Measurements from ENCODE around the gene TOR2A. TPM values are rescaled to one million over a fixed set of nuclear protein-coding genes. Genes with fewer than 3 reads are reported as not detected.

TOR2A gene
- total and polyA plus RNA-seq, 9 of the 15 experiments (the other 6 are each of a cell fraction or from before 2014, with no cell fraction given) = 0.80 to 25.9 (median 11.1) TPM

- TF ChIP-seq ZFP36 (IDR thresholded peaks at IDR 0.05; ENCODE audit: low read depth, low read length, partially characterized antibody) (peak; percentile 92), ZNF431 (CRISPR knock-in tag; IDR thresholded peaks at IDR 0.05) (no peak), NRF1 (conservative IDR thresholded peaks at IDR 0.05 in 1 of 2, IDR thresholded peaks at IDR 0.05 in 1 of 2) (peak in 1 of 2 experiments; percentile 32; a peak in 1 of 4 replicates), CTBP1 (IDR thresholded peaks at IDR 0.05; ENCODE audit: borderline replicate concordance) (0 out of 2 replicates have a peak, but pooled peaks have one; percentile 19), NR2C2 (CRISPR knock-in tag; IDR thresholded peaks at IDR 0.05) (no peak), NR2C2 (tag; IDR thresholded peaks at IDR 0.05) (0 out of 2 replicates have a peak, but pooled peaks have one; percentile 27), JUND (IDR thresholded peaks at IDR 0.05; ENCODE audit: borderline replicate concordance, low read depth, low read length) (peak; percentile 33), JUND (tag; IDR thresholded peaks at IDR 0.05; ENCODE audit: borderline replicate concordance, low read depth, low read length) (0 out of 3 replicates have a peak, but pooled peaks have one; percentile 10), ZHX1 (conservative IDR thresholded peaks at IDR 0.05; ENCODE audit: low read length) (no peak), SRF (CRISPR knock-in tag; IDR thresholded peaks at IDR 0.05) (no peak), BRD4 (IDR thresholded peaks at IDR 0.05) (no peak), PTBP1 (IDR thresholded peaks at IDR 0.05; ENCODE audit: low read depth, low read length) (0 out of 2 replicates have a peak, but pooled peaks have one; percentile 16)
- TF ChIP-seq, protein P1, sequence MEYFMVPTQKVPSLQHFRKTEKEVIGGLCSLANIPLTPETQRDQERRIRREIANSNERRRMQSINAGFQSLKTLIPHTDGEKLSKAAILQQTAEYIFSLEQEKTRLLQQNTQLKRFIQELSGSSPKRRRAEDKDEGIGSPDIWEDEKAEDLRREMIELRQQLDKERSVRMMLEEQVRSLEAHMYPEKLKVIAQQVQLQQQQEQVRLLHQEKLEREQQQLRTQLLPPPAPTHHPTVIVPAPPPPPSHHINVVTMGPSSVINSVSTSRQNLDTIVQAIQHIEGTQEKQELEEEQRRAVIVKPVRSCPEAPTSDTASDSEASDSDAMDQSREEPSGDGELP (CRISPR knock-in tag; IDR thresholded peaks at IDR 0.05; ENCODE audit: borderline replicate concordance) = peak; percentile 62; the same call in 1 of the 2 replicates
- TF ChIP-seq, protein P2, sequence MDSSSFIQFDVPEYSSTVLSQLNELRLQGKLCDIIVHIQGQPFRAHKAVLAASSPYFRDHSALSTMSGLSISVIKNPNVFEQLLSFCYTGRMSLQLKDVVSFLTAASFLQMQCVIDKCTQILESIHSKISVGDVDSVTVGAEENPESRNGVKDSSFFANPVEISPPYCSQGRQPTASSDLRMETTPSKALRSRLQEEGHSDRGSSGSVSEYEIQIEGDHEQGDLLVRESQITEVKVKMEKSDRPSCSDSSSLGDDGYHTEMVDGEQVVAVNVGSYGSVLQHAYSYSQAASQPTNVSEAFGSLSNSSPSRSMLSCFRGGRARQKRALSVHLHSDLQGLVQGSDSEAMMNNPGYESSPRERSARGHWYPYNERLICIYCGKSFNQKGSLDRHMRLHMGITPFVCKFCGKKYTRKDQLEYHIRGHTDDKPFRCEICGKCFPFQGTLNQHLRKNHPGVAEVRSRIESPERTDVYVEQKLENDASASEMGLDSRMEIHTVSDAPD (CRISPR knock-in tag; IDR thresholded peaks at IDR 0.05) = no peak
- TF ChIP-seq, protein P3, sequence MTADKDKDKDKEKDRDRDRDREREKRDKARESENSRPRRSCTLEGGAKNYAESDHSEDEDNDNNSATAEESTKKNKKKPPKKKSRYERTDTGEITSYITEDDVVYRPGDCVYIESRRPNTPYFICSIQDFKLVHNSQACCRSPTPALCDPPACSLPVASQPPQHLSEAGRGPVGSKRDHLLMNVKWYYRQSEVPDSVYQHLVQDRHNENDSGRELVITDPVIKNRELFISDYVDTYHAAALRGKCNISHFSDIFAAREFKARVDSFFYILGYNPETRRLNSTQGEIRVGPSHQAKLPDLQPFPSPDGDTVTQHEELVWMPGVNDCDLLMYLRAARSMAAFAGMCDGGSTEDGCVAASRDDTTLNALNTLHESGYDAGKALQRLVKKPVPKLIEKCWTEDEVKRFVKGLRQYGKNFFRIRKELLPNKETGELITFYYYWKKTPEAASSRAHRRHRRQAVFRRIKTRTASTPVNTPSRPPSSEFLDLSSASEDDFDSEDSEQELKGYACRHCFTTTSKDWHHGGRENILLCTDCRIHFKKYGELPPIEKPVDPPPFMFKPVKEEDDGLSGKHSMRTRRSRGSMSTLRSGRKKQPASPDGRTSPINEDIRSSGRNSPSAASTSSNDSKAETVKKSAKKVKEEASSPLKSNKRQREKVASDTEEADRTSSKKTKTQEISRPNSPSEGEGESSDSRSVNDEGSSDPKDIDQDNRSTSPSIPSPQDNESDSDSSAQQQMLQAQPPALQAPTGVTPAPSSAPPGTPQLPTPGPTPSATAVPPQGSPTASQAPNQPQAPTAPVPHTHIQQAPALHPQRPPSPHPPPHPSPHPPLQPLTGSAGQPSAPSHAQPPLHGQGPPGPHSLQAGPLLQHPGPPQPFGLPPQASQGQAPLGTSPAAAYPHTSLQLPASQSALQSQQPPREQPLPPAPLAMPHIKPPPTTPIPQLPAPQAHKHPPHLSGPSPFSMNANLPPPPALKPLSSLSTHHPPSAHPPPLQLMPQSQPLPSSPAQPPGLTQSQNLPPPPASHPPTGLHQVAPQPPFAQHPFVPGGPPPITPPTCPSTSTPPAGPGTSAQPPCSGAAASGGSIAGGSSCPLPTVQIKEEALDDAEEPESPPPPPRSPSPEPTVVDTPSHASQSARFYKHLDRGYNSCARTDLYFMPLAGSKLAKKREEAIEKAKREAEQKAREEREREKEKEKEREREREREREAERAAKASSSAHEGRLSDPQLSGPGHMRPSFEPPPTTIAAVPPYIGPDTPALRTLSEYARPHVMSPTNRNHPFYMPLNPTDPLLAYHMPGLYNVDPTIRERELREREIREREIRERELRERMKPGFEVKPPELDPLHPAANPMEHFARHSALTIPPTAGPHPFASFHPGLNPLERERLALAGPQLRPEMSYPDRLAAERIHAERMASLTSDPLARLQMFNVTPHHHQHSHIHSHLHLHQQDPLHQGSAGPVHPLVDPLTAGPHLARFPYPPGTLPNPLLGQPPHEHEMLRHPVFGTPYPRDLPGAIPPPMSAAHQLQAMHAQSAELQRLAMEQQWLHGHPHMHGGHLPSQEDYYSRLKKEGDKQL (CRISPR knock-in tag; IDR thresholded peaks at IDR 0.05; ENCODE audit: borderline replicate concordance) = 0 out of 2 replicates have a peak, but pooled peaks have one; percentile 42
These were observed 44.3 kb upstream of the TOR2A start (continued) for GRCh38 chr9:127779136-127779981.
